ENCODE measurements around the gene UNC93B1. TPM values are rescaled to one million over a fixed set of nuclear protein-coding genes. Genes with fewer than 3 reads are reported as not detected.
"Not testable (repeated sequence)": the region's sequence is repeated elsewhere in the genome, so short reads cannot be mapped to it uniquely, and the experiment has no call there.

UNC93B1 gene
- total and polyA plus RNA-seq, 2 donors: 10.3 to 30.8 TPM

DNA sequence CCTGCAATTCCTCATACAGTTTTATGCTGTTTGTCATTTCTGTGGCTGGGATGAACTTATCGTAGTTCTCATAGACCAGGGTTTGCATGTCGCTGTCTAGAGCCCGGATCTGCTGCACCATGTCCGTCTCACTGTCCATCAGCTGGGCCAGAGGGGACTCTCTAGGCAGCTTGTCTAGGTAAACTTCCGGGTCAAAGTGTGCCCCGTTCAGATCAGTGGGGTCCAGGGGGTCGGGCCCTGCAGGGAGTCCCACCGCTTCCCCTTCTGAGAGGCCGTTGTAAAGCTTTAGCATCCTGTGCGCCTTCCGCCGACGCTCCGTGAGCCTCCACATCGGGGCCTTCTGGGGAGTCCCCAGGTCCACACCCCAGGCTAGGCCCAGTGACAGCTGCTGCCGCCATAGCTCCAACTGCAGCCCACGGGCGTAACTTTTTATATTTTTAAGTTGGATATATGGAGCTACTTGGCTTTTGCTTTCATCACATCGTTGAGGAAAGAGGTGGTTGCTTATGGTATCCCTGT lies 38.0 kb downstream of the UNC93B1 start:
- H3K9me3 ChIP-seq (ENCODE audit: control insufficient read depth in 2 of 2, insufficient read depth in 1 of 2, low read length in 1 of 2); DNase-seq (ENCODE audit: low read depth in 6 of 9, low spot score in 9 of 9); H3K27ac ChIP-seq (ENCODE audit: low read depth in 1 of 2, low read length in 1 of 2); H3K27me3 ChIP-seq (ENCODE audit: control insufficient read depth in 2 of 2, insufficient read depth in 1 of 2, low read length in 1 of 2); H3K4me1 ChIP-seq (ENCODE audit: control insufficient read depth in 2 of 2, insufficient read depth in 2 of 2, low read length in 2 of 2); H3K4me3 ChIP-seq (ENCODE audit: low read length in 2 of 2); H3K36me3 ChIP-seq (ENCODE audit: control insufficient read depth in 2 of 2, insufficient read depth in 2 of 2, low read length in 1 of 2): not testable (repeated sequence)
- WGBS: 97% methylated on average over 19 of the region's 19 CpGs

DNA sequence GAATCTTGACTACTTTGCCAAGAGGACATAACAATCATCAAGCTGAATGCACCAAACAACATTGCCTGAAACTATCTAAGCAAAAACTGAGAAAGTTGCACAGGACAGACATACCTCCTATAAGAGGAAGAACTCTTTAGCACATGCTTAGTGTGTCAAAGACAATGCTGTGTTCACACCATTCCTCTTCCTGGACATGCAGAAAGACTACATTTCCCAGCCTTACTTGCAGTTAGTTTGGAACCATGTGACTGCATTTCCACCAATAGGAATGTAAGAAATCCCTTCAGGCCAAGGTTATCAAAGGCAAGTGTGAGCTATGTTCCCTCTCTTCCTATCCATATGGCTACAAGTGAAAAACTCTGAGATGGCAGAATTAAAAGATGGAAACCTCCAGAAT lies 39.2 kb downstream of the UNC93B1 start:
- not testable (repeated sequence) for H3K9me3 ChIP-seq (ENCODE audit: control insufficient read depth in 2 of 2, insufficient read depth in 1 of 2, low read length in 1 of 2); H3K27ac ChIP-seq (ENCODE audit: low read depth in 1 of 2, low read length in 1 of 2); DNase-seq (ENCODE audit: low read depth in 6 of 9, low spot score in 9 of 9); H3K4me1 ChIP-seq (ENCODE audit: control insufficient read depth in 2 of 2, insufficient read depth in 2 of 2, low read length in 2 of 2); H3K4me3 ChIP-seq (ENCODE audit: low read length in 2 of 2); H3K27me3 ChIP-seq (ENCODE audit: control insufficient read depth in 2 of 2, insufficient read depth in 1 of 2, low read length in 1 of 2); H3K36me3 ChIP-seq (ENCODE audit: control insufficient read depth in 2 of 2, insufficient read depth in 2 of 2, low read length in 1 of 2)

DNA sequence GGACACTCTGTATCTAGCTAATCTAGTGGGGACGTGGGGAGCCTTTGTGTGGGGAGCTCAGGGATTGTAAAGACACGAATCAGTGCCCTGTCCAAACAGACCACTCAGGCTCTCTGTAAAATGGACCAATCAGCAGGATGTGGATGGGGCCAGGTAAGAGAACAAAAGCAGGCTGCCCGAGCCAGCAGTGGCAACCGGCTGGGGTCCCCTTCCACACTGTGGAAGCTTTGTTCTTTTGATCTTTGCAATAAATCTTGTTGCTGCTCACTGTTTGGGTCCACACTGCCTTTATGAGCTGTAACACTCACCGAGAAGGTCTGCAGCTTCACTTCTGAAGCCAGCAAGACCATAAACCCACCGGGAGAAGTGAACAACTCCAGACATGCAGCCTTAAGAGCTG lies 40.0 kb downstream of the UNC93B1 start:
- H3K27me3 ChIP-seq (ENCODE audit: control insufficient read depth in 2 of 2, insufficient read depth in 1 of 2, low read length in 1 of 2); H3K4me1 ChIP-seq (ENCODE audit: control insufficient read depth in 2 of 2, insufficient read depth in 2 of 2, low read length in 2 of 2); H3K36me3 ChIP-seq (ENCODE audit: control insufficient read depth in 2 of 2, insufficient read depth in 2 of 2, low read length in 1 of 2); H3K27ac ChIP-seq (ENCODE audit: low read depth in 1 of 2, low read length in 1 of 2); DNase-seq (ENCODE audit: low read depth in 6 of 9, low spot score in 9 of 9); H3K4me3 ChIP-seq (ENCODE audit: low read length in 2 of 2); H3K9me3 ChIP-seq (ENCODE audit: control insufficient read depth in 2 of 2, insufficient read depth in 1 of 2, low read length in 1 of 2): not testable (repeated sequence)
- 81% methylated on average over 6 of the region's 6 CpGs for WGBS

DNA sequence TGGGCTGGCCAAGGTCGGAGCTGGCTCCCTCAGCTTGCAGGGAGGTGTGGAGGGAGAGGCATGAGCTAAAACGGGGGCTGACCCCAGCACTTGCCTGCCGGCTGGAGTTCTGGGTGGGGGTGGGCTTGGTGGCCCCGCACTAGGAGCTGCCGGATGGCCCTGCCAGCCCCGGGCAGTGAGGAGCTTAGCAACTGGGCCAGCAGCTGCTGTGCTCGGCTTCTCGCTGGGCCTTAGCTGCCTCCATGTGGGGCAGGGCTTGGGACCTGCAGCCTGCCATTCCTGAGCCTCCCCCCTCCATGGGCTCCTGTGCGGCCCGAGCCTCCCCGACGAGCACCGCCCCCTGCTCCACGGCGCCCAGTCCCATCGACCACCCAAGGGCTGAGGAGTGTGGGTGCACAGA lies 40.7 kb downstream of the UNC93B1 start:
- H3K27me3 ChIP-seq (ENCODE audit: control insufficient read depth in 2 of 2, insufficient read depth in 1 of 2, low read length in 1 of 2); H3K4me1 ChIP-seq (ENCODE audit: control insufficient read depth in 2 of 2, insufficient read depth in 2 of 2, low read length in 2 of 2); H3K9me3 ChIP-seq (ENCODE audit: control insufficient read depth in 2 of 2, insufficient read depth in 1 of 2, low read length in 1 of 2); DNase-seq (ENCODE audit: low read depth in 6 of 9, low spot score in 9 of 9); H3K4me3 ChIP-seq (ENCODE audit: low read length in 2 of 2); H3K27ac ChIP-seq (ENCODE audit: low read depth in 1 of 2, low read length in 1 of 2); H3K36me3 ChIP-seq (ENCODE audit: control insufficient read depth in 2 of 2, insufficient read depth in 2 of 2, low read length in 1 of 2): not testable (repeated sequence)
- WGBS: 98% methylated on average over 16 of the region's 16 CpGs

DNA sequence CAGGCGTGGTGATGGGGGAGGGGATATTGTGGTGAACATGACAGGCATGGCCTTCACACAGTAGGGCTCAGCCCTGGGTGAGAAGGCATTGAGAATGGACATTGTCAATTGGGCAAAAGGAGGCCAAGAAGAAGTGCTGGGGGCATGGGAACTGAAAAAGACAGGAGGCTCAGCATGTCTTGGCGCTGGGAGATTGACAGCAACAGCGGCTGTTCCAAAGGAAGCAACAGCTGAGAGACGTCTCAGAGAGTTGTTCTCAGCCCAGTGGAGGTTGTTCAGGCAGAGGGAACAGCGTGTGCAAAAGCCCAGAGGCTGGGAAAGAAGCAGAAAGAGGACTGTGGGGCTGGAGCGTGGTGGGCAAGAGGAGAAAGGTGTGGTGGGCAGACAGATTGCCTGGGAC lies 47.7 kb downstream of the UNC93B1 start:
- WGBS: 76% methylated on average over 6 of the region's 6 CpGs
- not testable (repeated sequence) for H3K36me3 ChIP-seq (ENCODE audit: control insufficient read depth in 2 of 2, insufficient read depth in 2 of 2, low read length in 1 of 2); DNase-seq (ENCODE audit: low read depth in 6 of 9, low spot score in 9 of 9); H3K4me1 ChIP-seq (ENCODE audit: control insufficient read depth in 2 of 2, insufficient read depth in 2 of 2, low read length in 2 of 2); H3K27ac ChIP-seq (ENCODE audit: low read depth in 1 of 2, low read length in 1 of 2); H3K4me3 ChIP-seq (ENCODE audit: low read length in 2 of 2); H3K9me3 ChIP-seq (ENCODE audit: control insufficient read depth in 2 of 2, insufficient read depth in 1 of 2, low read length in 1 of 2)
- peaks cover 3 to 34% of the 10 kb centered on the region in 2 donors for H3K27me3 ChIP-seq (ENCODE audit: control insufficient read depth in 2 of 2, insufficient read depth in 1 of 2, low read length in 1 of 2)

DNA sequence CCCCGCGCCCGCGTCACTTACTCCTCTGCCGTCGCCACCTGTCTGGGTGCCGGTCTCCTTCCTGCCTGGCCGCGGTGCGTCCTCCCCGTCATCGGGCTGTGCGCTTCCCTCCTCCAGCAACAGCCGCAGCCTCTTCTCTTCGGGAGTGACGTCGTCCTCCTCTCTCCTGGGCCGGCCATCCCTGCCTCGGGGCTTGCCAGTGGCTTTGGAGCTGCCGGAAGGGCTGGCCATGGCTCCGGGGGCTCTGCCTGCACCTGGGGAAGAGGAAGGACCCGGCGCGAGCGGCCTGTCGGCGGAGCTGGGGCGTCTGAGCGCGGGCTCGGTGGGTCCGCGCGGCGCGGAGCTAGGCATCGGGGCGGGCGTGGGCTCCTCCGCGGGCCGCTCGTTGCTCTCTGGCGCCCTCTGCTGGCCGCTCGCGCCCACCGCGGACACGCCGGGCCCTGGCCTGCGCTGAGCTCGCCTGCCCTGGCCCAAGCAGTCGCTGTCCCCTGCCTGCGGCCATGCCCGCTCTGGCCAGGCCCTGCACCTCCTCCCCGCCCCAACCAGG lies 48.4 kb downstream of the UNC93B1 start:
- H3K4me1 ChIP-seq (ENCODE audit: control insufficient read depth in 2 of 2, insufficient read depth in 2 of 2, low read length in 2 of 2); H3K36me3 ChIP-seq (ENCODE audit: control insufficient read depth in 2 of 2, insufficient read depth in 2 of 2, low read length in 1 of 2); H3K27ac ChIP-seq (ENCODE audit: low read depth in 1 of 2, low read length in 1 of 2); H3K9me3 ChIP-seq (ENCODE audit: control insufficient read depth in 2 of 2, insufficient read depth in 1 of 2, low read length in 1 of 2): not testable (repeated sequence)
- Histone ChIP-seq H3K27me3 (ENCODE audit: control insufficient read depth in 2 of 2, insufficient read depth in 1 of 2, low read length in 1 of 2) (peaks cover 3 to 34% of the 10 kb centered on the region in 2 donors), H3K4me3 (ENCODE audit: low read length in 2 of 2) (peak overlapping the region; percentile 33 to 43)
- WGBS: under 1% methylated on average over 57 of the region's 57 CpGs
- peak; percentile 1 to 76 (median 46) for DNase-seq (ENCODE audit: low read depth in 6 of 9, low spot score in 9 of 9)

DNA sequence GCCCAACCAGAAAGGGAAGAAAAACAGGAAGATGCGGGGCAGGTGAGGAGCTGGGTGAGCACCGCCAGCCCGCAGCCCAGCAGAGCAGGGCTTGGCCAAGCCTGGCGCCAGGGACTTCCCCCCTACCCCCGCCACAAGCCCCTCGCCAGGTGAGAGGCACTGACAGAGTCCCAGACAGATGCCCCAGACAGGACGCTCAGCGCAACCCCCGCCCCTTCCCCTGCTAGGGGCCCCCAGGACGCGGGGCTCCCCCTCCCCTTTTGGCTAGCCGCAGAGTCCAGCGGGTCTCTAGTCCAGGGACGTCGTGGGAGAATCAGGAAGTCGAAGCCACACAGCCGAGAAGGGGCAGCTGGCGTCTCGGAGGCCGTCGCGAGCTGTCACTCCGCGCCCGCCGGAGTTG lies 48.9 kb downstream of the UNC93B1 start:
- Histone ChIP-seq H3K27me3 (ENCODE audit: control insufficient read depth in 2 of 2, insufficient read depth in 1 of 2, low read length in 1 of 2) (peaks cover 3 to 34% of the 10 kb centered on the region in 2 donors), H3K4me3 (ENCODE audit: low read length in 2 of 2) (peak overlapping the region in 1 of 2 donors; percentile 43)
- H3K27ac ChIP-seq (ENCODE audit: low read depth in 1 of 2, low read length in 1 of 2); H3K4me1 ChIP-seq (ENCODE audit: control insufficient read depth in 2 of 2, insufficient read depth in 2 of 2, low read length in 2 of 2); H3K9me3 ChIP-seq (ENCODE audit: control insufficient read depth in 2 of 2, insufficient read depth in 1 of 2, low read length in 1 of 2); H3K36me3 ChIP-seq (ENCODE audit: control insufficient read depth in 2 of 2, insufficient read depth in 2 of 2, low read length in 1 of 2): not testable (repeated sequence)
- WGBS: 2% methylated on average over 26 of the region's 26 CpGs
- peak in 1 of 9 donors; percentile 3 for DNase-seq (ENCODE audit: low read depth in 6 of 9, low spot score in 9 of 9)

DNA sequence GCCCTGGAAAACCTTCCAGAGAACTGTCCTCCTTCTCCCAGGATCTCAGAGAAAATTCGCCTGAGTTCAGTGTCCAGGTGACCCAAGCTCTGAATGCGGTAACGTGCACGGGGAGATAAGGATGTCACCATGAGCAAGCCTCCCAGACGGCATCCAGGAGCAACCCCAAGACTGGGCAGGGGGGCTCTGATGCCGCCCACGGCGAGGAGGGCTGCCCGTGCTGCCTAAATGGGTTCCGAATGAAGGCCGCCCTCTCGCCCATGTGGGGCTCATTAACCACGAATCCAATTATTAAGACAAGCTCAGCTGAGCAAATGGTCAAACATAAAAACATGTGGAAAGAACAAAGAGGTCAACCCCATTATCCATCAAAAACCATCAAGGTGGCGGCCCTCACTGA lies 49.6 kb downstream of the UNC93B1 start:
- not testable (repeated sequence) for H3K4me3 ChIP-seq (ENCODE audit: low read length in 2 of 2); H3K4me1 ChIP-seq (ENCODE audit: control insufficient read depth in 2 of 2, insufficient read depth in 2 of 2, low read length in 2 of 2); DNase-seq (ENCODE audit: low read depth in 6 of 9, low spot score in 9 of 9); H3K27ac ChIP-seq (ENCODE audit: low read depth in 1 of 2, low read length in 1 of 2); H3K36me3 ChIP-seq (ENCODE audit: control insufficient read depth in 2 of 2, insufficient read depth in 2 of 2, low read length in 1 of 2); H3K9me3 ChIP-seq (ENCODE audit: control insufficient read depth in 2 of 2, insufficient read depth in 1 of 2, low read length in 1 of 2)
- WGBS: 95% methylated on average over 14 of the region's 14 CpGs
- peaks cover 3 to 34% of the 10 kb centered on the region in 2 donors for H3K27me3 ChIP-seq (ENCODE audit: control insufficient read depth in 2 of 2, insufficient read depth in 1 of 2, low read length in 1 of 2)

DNA sequence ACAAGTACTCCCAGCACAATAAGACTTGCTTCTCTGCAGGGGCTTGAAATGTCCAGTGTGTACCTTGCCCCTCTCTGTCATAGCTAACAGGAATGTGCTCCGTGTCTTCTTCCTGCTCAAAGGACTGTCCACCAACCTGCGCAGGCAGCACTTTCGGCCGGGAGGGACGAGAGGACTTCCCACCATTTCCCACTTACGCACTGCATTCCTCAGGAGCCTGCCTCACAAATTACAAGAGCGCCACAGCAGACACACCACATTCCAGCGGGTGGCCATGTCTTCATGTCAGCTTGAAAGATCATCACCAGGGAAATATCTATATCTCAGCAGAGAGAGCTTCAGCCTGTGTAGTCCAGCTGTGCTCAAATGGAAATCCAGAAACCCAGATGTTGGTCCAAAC lies 53.2 kb downstream of the UNC93B1 start:
- DNase-seq (ENCODE audit: low read depth in 6 of 9, low spot score in 9 of 9); H3K4me1 ChIP-seq (ENCODE audit: control insufficient read depth in 2 of 2, insufficient read depth in 2 of 2, low read length in 2 of 2); H3K36me3 ChIP-seq (ENCODE audit: control insufficient read depth in 2 of 2, insufficient read depth in 2 of 2, low read length in 1 of 2); H3K4me3 ChIP-seq (ENCODE audit: low read length in 2 of 2); H3K9me3 ChIP-seq (ENCODE audit: control insufficient read depth in 2 of 2, insufficient read depth in 1 of 2, low read length in 1 of 2); H3K27ac ChIP-seq (ENCODE audit: low read depth in 1 of 2, low read length in 1 of 2): not testable (repeated sequence)
- 89% methylated on average over 8 of the region's 8 CpGs for WGBS
- peaks cover 3 to 19% of the 10 kb centered on the region in 2 donors for H3K27me3 ChIP-seq (ENCODE audit: control insufficient read depth in 2 of 2, insufficient read depth in 1 of 2, low read length in 1 of 2)

DNA sequence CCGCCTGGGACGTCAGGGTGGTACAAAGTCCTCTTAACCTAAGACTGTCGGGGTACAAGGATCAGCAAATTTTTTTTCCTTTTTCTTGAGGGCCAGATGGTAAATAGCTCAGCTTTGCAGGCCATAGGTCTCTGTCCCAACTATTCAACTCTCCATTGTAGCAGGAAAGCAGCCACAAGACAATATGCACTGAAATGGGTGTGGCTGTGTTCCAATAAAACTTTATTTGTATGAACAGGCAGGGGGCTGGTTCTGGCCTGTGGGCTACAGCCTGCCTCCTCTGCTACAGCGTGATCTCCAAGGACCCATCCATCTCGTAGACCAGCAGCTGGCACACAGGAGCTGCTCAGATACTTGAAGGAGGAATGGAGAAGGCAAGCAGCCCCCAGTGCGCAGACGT lies 56.1 kb downstream of the UNC93B1 start:
- H3K27me3 ChIP-seq (ENCODE audit: control insufficient read depth in 2 of 2, insufficient read depth in 1 of 2, low read length in 1 of 2); H3K27ac ChIP-seq (ENCODE audit: low read depth in 1 of 2, low read length in 1 of 2); H3K4me3 ChIP-seq (ENCODE audit: low read length in 2 of 2); H3K36me3 ChIP-seq (ENCODE audit: control insufficient read depth in 2 of 2, insufficient read depth in 2 of 2, low read length in 1 of 2); DNase-seq (ENCODE audit: low read depth in 6 of 9, low spot score in 9 of 9); H3K9me3 ChIP-seq (ENCODE audit: control insufficient read depth in 2 of 2, insufficient read depth in 1 of 2, low read length in 1 of 2); H3K4me1 ChIP-seq (ENCODE audit: control insufficient read depth in 2 of 2, insufficient read depth in 2 of 2, low read length in 2 of 2): not testable (repeated sequence)
- 97% methylated on average over 5 of the region's 7 CpGs for WGBS

Measured in thymus (tissue), 11 donors.